GM23338 (cell line): ENCODE data around the gene SELPLG.

Source experiments
- CTCF ChIP-seq, 2 experiments: fragments of 200-600 bp in 1 of 2; sonication (generic) in 1 of 2; conservative IDR thresholded peaks; 2 replicates each; pipeline versions ENCODE4 v1.5.1 to v1.6.1; 2016 to 2017; ENCODE audit warnings: antibody characterized with exemption in 2 of 2, low read depth in 2 of 2, mild to moderate bottlenecking in 2 of 2, moderate library complexity in 1 of 2
- EZH2 ChIP-seq: fragments of 200-600 bp; sonication (generic); IDR thresholded peaks from one replicate; pipeline ENCODE4 v1.8.0; 2017; ENCODE audit warnings: antibody characterized with exemption, mild to moderate bottlenecking, low read depth; ENCODE audit not compliant: unreplicated experiment
- POLR2AphosphoS5 ChIP-seq: IDR thresholded peaks from 2 replicates; pipeline ENCODE4 v1.6.1; 2016; ENCODE audit warnings: antibody characterized with exemption, low read depth
- REST ChIP-seq: IDR thresholded peaks from one replicate; pipeline ENCODE4 v1.6.1; 2018; ENCODE audit warnings: antibody characterized with exemption; ENCODE audit not compliant: unreplicated experiment

GRCh38 chr12:108678104-108678730 lies 44.5 kb upstream of the SELPLG start:
- TF ChIP-seq CTCF (conservative IDR thresholded peaks at IDR 0.05; ENCODE audit: low read depth in 2 of 2), result no peak
- TF ChIP-seq POLR2AphosphoS5, result no peak
- TF ChIP-seq REST, result no peak
- no peak for TF ChIP-seq EZH2
